Femur (tissue), 1 donor: ENCODE results near the gene ZNF626.
"Not testable (repeated sequence)": the region's sequence is repeated elsewhere in the genome, so short reads cannot be mapped to it uniquely, and the experiment has no call there.

Experiments used
- DNase-seq: peaks from one replicate; pipeline ENCODE4 v3.0.0-alpha.2; 2017

ZNF626 gene

GRCh38 chr19:20661150-20661819 lies at the start of gene ZNF626:
ZNF626 (minus strand) TSS chr19:20661571; CDS start chr19:20661446, 125 bp downstream.
- DNase-seq = peak; percentile 98

GRCh38 chr19:20669263-20669662 lies 7.9 kb upstream of the ZNF626 start:
- no peak for DNase-seq

GRCh38 chr19:20667281-20667680 lies 5.9 kb upstream of the ZNF626 start:
- no peak for DNase-seq

GRCh38 chr19:20664901-20665781 lies 3.8 kb upstream of the ZNF626 start:
- DNase-seq = peak; percentile 44

GRCh38 chr19:20664475-20664874 lies 3.1 kb upstream of the ZNF626 start:
- not testable (repeated sequence) for DNase-seq

GRCh38 chr19:20662421-20663105 lies 1.2 kb upstream of the ZNF626 start:
- DNase-seq = peak; percentile 40

GRCh38 chr19:20660473-20661140 lies 764 bp downstream of the ZNF626 start:
- no peak for DNase-seq

GRCh38 chr19:20640545-20640944 lies 20.8 kb downstream of the ZNF626 start:
- no peak for DNase-seq

GRCh38 chr19:20640023-20640422 lies 21.3 kb downstream of the ZNF626 start:
- no peak for DNase-seq

GRCh38 chr19:20624560-20624959 lies 36.8 kb downstream of the ZNF626 start:
- not testable (repeated sequence) for DNase-seq

- no peak for DNase-seq
These were observed 45.3 kb downstream of the ZNF626 start for GRCh38 chr19:20616071-20616470.

GRCh38 chr19:20614971-20615370 lies 46.4 kb downstream of the ZNF626 start:
- DNase-seq = not testable (repeated sequence)

GRCh38 chr19:20612711-20613316 lies 48.6 kb downstream of the ZNF626 start:
- DNase-seq = no peak

- DNase-seq = no peak
These were observed 49.5 kb downstream of the ZNF626 start for GRCh38 chr19:20611866-20612265.

- no peak for DNase-seq
These were observed 53.4 kb downstream of the ZNF626 start for GRCh38 chr19:20607943-20608342.
